HUES6 (cell line): Measurements from ENCODE around the gene SLC7A6.

Source experiments
- H3K27ac ChIP-seq: 2 replicates; pipeline ENCODE4 v1.7.0; 2013; ENCODE audit warnings: low read depth, mild to moderate bottlenecking, low read length, inconsistent platforms
- H3K27me3 ChIP-seq: 2 replicates; pipeline ENCODE4 v1.6.1; 2013; ENCODE audit warnings: low read length; ENCODE audit not compliant: control insufficient read depth, insufficient read depth
- H3K36me3 ChIP-seq: 2 replicates; pipeline ENCODE4 v1.6.1; 2013; ENCODE audit warnings: low read length; ENCODE audit not compliant: control insufficient read depth, insufficient read depth
- H3K4me1 ChIP-seq: 2 replicates; pipeline ENCODE4 v1.6.1; 2013; ENCODE audit warnings: low read length; ENCODE audit not compliant: control insufficient read depth, insufficient read depth
- H3K4me3 ChIP-seq: 2 replicates; pipeline ENCODE4 v1.5.1; 2013; ENCODE audit warnings: low read depth, low read length
- H3K9ac ChIP-seq: one replicate; pipeline ENCODE4 v1.6.1; 2013; ENCODE audit warnings: mild to moderate bottlenecking, low read length
- H3K9me3 ChIP-seq: 2 replicates; pipeline ENCODE4 v1.6.1; 2013; ENCODE audit warnings: low read depth, low read length; ENCODE audit not compliant: control insufficient read depth, insufficient read depth

SLC7A6 gene

DNA sequence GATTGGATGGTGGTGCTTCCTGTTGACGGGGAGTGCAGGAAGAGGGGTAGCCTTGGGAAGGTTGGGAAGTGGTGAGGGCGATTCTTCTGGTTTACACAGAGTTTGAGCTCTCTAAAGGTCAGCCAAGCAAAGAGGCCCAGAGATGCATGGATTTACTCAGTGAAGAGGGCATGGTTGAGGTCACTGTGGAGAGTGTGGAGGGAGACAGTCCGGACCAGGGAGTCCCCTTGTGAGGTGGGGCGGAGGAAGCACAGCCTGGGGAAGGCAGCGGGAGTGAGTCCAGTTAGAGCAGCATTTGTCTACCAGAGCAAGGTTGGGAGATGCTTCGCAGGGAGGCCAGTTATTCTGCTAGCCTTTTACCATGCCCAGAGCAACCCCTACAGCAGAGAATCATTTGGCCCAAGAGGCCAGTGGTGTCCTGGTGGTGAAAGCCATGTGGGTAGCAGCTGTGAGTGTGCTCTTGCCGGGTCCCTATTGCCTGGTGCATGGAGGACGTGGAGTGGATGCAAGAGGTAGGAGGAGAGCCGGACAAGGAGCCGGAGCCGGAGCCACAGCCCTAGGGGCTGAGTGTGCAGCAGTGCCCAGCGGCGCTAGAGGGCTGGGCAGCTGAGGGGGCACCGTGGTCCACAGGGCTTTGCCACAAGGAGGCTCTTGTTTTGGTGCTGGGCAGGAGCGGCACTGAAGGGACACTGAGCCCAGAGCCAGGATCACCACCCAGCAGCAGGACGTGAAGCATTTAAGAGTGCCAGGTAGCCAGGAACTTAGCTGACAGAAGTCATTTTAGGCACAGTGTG, 74.2 kb downstream of the SLC7A6 start:
- Histone ChIP-seq H3K36me3 (peaks cover 78% of the 10 kb centered on the region), H3K27ac (no peak overlapping the region), H3K9me3 (no peaks in the 10 kb centered on the region), H3K4me3 (no peak overlapping the region), H3K9ac (no peak overlapping the region), H3K27me3 (no peaks in the 10 kb centered on the region), H3K4me1 (peaks cover 4% of the 10 kb centered on the region; the same call in 1 of the 2 replicates)

DNA sequence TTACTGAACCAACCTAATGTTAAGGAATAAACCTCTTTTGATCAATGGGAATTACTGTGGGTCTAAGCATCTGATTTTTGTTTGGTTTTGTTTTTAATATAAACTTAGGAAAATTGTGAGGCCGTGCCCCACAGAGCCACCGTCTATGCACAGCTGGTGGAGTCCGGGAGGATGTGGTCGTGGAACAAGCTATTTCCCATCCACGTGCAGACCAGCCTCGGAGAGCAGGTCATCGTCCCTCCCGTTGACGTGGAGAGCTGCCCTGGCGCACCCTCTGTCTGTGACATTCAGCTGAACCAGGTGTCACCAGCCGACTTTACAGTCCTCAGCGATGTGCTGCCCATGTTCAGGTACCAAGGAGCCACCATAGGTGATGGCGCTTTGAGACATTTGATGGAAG, 74.9 kb downstream of the SLC7A6 start:
- H3K36me3 ChIP-seq, result peaks cover 76% of the 10 kb centered on the region
- H3K27ac ChIP-seq, result no peak overlapping the region
- no peak overlapping the region for H3K4me3 ChIP-seq
- H3K9ac ChIP-seq, result no peak overlapping the region
- no peaks in the 10 kb centered on the region for H3K9me3 ChIP-seq
- peaks cover 4% of the 10 kb centered on the region; the same call in 1 of the 2 replicates for H3K4me1 ChIP-seq
- H3K27me3 ChIP-seq, result no peaks in the 10 kb centered on the region

DNA sequence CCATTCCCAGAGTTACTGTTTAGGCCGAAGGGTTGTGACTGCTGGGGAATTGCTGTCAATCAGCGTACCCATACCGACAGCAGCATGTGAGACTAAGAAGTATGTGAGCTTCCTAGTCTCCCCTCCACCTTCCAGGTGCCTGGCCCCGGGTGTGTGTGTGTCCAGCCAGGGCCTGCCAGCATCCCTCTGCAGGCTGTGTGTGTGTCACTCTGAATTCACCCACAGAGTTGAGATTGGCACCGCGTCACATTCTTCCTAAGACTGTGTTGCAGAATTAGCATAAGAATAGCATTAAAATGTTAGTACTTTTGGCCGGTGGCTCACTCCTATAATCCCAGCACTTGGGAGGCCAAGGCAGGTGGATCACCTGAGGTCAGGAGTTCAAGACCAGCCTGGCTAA, 78.3 kb downstream of the SLC7A6 start:
- Histone ChIP-seq H3K27me3 (no peaks in the 10 kb centered on the region), H3K4me1 (peaks cover 4% of the 10 kb centered on the region; the same call in 1 of the 2 replicates), H3K4me3 (no peak overlapping the region), H3K9ac (no peak overlapping the region), H3K36me3 (peaks cover 83% of the 10 kb centered on the region), H3K9me3 (no peaks in the 10 kb centered on the region), H3K27ac (no peak overlapping the region)

DNA sequence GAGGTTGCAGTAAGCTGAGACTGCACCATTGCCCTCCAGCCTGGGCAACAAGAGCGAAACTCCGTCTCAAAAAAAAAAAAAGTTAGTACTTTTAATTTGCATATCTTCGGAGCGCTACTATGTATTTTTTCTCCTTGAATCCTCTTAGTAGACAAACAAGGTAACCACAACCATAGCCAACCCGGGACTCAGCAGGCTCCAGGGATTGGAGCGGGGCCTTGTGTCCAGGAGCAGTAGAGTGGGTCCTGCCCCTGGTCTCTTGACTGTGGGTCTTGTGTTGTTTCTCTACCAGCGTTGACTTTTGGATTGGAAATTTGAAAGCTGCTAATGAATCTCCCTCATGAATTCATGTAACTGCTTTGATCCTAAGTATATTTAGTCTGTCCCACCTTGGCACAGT, 78.8 kb downstream of the SLC7A6 start:
- Histone ChIP-seq H3K4me3 (no peak overlapping the region), H3K27me3 (no peaks in the 10 kb centered on the region), H3K9me3 (no peaks in the 10 kb centered on the region), H3K4me1 (peaks cover 4% of the 10 kb centered on the region; the same call in 1 of the 2 replicates), H3K27ac (no peak overlapping the region), H3K36me3 (peaks cover 83% of the 10 kb centered on the region), H3K9ac (no peak overlapping the region)

DNA sequence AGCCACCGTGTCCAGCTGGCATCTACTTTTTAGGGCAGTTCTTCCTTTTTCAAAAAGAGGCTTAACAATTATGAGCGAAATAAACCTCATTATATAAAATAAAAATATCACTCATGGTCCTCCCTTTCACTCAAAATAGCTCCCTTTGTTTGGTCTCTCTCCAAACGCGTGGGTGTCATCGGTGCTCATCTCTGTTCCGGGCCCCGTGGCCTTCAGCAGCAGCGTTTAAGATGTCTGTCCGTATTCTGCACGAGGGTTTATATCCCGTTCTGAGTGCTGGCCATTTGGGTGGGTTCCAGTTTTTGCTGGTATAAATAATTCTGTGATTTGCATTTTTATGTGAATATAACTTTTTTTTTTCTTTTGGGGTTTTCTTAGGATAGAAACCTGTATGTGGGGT, 79.9 kb downstream of the SLC7A6 start:
- Histone ChIP-seq H3K9me3 (no peaks in the 10 kb centered on the region), H3K36me3 (peaks cover 83% of the 10 kb centered on the region), H3K4me1 (peaks cover 4% of the 10 kb centered on the region; the same call in 1 of the 2 replicates), H3K4me3 (no peak overlapping the region), H3K9ac (no peak overlapping the region), H3K27ac (no peak overlapping the region), H3K27me3 (no peaks in the 10 kb centered on the region)

DNA sequence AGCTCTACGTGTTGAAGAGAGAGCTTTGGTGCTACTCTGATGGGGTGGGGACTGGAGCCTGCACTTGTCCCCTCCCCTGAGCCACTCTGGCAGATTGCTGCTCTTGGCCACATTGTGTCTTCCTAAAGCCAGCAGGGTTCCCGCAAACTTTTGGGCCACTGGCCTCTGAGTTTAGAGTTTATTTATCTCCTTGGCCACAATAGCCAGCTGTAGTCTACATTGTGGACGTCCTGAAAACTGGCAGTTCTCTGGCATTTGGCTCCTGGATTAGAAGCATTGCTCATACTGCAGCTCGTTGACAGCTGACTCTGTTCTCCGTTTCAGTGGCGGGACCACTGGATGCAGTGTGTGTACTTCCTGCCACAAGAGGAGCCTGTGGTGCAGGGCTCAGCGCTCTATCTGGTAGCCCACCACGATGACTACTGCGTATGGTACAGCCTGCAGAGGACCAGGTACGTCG, 81.1 kb downstream of the SLC7A6 start:
- Histone ChIP-seq H3K9me3 (no peaks in the 10 kb centered on the region), H3K4me3 (no peak overlapping the region), H3K36me3 (peaks cover 83% of the 10 kb centered on the region), H3K27me3 (no peaks in the 10 kb centered on the region), H3K4me1 (peaks cover 4% of the 10 kb centered on the region; the same call in 1 of the 2 replicates), H3K9ac (no peak overlapping the region), H3K27ac (no peak overlapping the region)

DNA sequence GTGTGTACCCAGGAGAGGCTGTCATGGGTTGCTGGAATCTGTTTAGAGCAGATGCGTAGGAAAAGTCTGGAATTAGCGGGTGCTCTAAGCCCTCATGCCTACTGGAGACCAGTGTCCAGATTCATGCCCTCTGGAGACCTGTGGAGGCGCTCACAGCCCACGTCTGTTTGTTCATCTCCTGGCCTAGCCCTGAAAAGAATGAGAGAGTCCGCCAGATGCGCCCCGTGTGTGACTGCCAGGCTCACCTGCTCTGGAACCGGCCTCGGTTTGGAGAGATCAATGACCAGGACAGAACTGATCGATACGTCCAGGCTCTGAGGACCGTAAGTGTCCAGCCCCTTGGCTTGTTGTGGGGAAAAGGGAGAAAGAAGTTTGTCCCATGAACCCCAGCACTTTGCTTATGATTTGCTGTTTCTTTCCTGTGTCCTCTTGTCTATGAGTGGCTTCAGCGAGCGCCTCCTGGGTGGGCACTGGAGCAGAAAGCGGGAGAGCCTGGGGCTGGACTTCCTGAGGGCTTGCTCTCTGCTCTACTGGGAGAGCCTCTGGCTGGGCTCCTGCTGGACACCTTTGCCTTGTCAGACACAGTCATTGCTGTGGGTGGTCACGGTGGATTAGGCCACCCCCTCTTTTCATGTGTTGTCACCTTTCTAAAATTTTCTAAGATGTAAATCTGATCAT, 81.8 kb downstream of the SLC7A6 start:
- Histone ChIP-seq H3K4me1 (peaks cover 4% of the 10 kb centered on the region; the same call in 1 of the 2 replicates), H3K27ac (no peak overlapping the region), H3K9ac (no peak overlapping the region), H3K27me3 (no peaks in the 10 kb centered on the region), H3K9me3 (no peaks in the 10 kb centered on the region), H3K36me3 (peaks cover 83% of the 10 kb centered on the region), H3K4me3 (no peak overlapping the region)

DNA sequence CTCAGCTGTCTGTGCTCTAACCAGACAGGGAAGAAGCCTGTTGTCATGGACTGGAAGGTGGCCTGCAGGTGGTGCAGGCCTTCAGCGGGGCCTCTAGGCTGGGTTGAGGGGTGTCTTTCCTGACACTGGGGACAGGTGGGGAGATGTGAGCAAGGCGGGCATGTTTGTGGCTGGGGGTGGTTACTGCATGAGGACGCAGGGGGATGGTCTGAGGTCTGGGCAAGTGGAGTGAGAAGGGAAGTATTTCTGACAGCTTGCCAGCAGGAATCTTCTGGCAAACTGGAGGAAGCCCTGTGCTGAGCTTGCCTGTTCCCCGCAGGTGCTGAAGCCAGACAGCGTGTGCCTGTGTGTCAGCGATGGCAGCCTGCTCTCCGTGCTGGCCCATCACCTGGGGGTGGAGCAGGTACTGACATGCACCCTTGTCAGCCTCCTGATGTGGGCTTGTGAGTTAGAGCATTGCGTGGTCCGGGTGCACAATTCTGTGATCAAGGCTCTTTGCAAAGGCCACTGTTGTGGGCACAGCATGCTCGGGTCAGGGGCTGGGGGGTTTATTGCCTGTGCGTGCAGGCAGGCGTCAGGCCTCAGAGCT, 82.7 kb downstream of the SLC7A6 start:
- Histone ChIP-seq H3K9ac (no peak overlapping the region), H3K36me3 (peaks cover 85% of the 10 kb centered on the region), H3K27me3 (no peaks in the 10 kb centered on the region), H3K4me1 (peaks cover 4% of the 10 kb centered on the region; the same call in 1 of the 2 replicates), H3K9me3 (no peaks in the 10 kb centered on the region), H3K4me3 (no peak overlapping the region), H3K27ac (no peak overlapping the region)

DNA sequence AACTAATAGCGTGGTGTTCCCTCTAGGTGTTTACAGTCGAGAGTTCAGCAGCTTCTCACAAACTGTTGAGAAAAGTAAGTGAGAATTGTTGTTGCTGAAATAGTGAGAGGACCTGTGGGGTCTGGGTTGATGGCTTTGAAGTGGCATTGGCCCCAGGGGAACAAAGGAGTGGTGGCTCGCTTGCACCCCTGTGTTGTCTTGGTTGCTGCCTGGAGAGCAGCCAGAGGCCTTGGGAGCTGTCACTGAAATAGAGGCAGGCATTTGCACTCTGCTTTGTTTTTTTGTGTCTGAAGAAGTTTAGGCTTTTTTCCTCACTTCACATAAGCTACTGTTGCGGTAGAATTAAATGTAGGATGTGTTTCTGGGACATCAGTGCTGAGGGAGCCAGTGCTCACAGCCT, 83.3 kb downstream of the SLC7A6 start:
- no peak overlapping the region for H3K27ac ChIP-seq
- H3K9me3 ChIP-seq, result no peaks in the 10 kb centered on the region
- H3K36me3 ChIP-seq, result peaks cover 85% of the 10 kb centered on the region
- H3K4me1 ChIP-seq, result peaks cover under 1% of the 10 kb centered on the region; the same call in 1 of the 2 replicates
- no peak overlapping the region for H3K9ac ChIP-seq
- H3K4me3 ChIP-seq, result no peak overlapping the region
- no peaks in the 10 kb centered on the region for H3K27me3 ChIP-seq

DNA sequence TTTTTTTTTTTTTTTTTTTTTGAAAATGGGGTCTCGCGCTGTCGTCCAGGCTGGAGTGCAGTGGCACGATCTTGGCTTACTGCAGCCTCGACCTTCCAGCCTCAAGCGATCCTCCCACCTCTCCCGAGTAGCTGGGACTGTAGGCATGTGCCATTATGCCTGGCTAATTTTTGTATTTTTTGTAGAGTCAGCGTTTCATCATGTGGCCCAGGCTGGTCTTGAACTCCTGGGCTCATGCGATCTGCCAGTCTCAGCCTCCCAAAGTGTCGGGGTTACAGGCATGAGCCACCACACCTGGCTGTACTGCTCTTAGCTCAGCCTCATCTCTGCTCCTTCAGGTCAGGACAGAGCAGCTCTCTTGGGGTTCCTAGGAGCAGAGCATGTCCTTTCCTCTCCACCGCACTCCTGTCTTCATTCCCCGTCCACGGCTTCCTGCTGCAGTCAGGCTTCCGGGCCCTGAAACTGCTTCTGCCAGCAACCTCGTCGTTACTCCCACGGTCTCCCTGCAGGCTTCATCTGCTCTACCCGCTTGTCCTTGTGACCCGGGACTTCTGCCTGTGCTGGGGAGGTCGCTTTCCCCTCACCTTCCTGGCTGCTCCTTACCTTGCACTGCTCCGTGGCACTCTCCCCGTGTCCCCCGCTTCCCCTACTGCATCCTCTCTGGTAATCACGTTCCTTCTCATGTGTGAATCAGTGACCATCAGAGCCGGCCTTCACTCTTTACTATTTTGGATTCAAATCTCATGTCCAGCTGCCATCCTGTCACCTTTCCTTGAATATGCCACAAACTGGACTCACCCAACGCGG, 84.5 kb downstream of the SLC7A6 start:
- no peak overlapping the region for H3K27ac ChIP-seq
- H3K9me3 ChIP-seq, result no peaks in the 10 kb centered on the region
- H3K4me3 ChIP-seq, result no peak overlapping the region
- no peak overlapping the region for H3K9ac ChIP-seq
- peaks cover 91% of the 10 kb centered on the region for H3K36me3 ChIP-seq
- H3K4me1 ChIP-seq, result no peaks in the 10 kb centered on the region
- no peaks in the 10 kb centered on the region for H3K27me3 ChIP-seq
